BE2C (cell line): ENCODE measurements around the gene CLEC16A.

Experiments
- DNase-seq: peaks from one replicate; pipeline ENCODE4 v3.0.0-alpha.2; 2020
- H3K27me3 ChIP-seq: fragments of 250-450 bp; sonication (Bioruptor Pico); 2 replicates; pipeline ENCODE4 v1.5.1; 2020; ENCODE audit warnings: mild to moderate bottlenecking
- H3K36me3 ChIP-seq: fragments of 250-450 bp; sonication (Bioruptor Pico); 2 replicates; pipeline ENCODE4 v1.5.1; 2020; ENCODE audit warnings: mild to moderate bottlenecking
- H3K4me1 ChIP-seq: fragments of 250-450 bp; sonication (Bioruptor Pico); 2 replicates; pipeline ENCODE4 v1.5.1; 2020
- H3K4me3 ChIP-seq: 2 replicates; pipeline ENCODE4 v1.5.1; 2011; ENCODE audit warnings: low read depth, low read length
- H3K9me3 ChIP-seq: fragments of 250-450 bp; sonication (Bioruptor Pico); 2 replicates; pipeline ENCODE4 v1.5.1; 2020
- CTCF ChIP-seq: IDR thresholded peaks from 2 replicates; pipeline ENCODE4 v1.5.1; 2012; ENCODE audit warnings: mild to moderate bottlenecking, low read depth, low read length

CLEC16A gene

GRCh38 chr16:11050944-11051343 is 106.6 kb downstream of the CLEC16A start:
- Histone ChIP-seq H3K9me3 (no peaks in the 10 kb centered on the region), H3K4me1 (peaks cover 7% of the 10 kb centered on the region), H3K27me3 (no peaks in the 10 kb centered on the region), H3K4me3 (no peak overlapping the region), H3K36me3 (peaks cover 2% of the 10 kb centered on the region; the same call in 1 of the 2 replicates)
- TF ChIP-seq CTCF: no peak
- DNase-seq: no peak

GRCh38 chr16:11051430-11051829 is 107.1 kb downstream of the CLEC16A start:
- no peak for TF ChIP-seq CTCF
- Histone ChIP-seq H3K27me3 (no peaks in the 10 kb centered on the region), H3K4me3 (no peak overlapping the region)

GRCh38 chr16:11051879-11052808 is 107.8 kb downstream of the CLEC16A start:
- peaks cover 2% of the 10 kb centered on the region; the same call in 1 of the 2 replicates for H3K36me3 ChIP-seq
- DNase-seq: no peak
- H3K4me1 ChIP-seq: peaks cover 3% of the 10 kb centered on the region; the same call in 1 of the 2 replicates
- no peaks in the 10 kb centered on the region for H3K27me3 ChIP-seq
- no peak for TF ChIP-seq CTCF
- H3K4me3 ChIP-seq: no peak overlapping the region
- H3K9me3 ChIP-seq: no peaks in the 10 kb centered on the region

More at GRCh38 chr16:11051430-11051829, 107.1 kb downstream of the CLEC16A start:
- H3K4me1 ChIP-seq: peaks cover 5% of the 10 kb centered on the region
- no peaks in the 10 kb centered on the region for H3K9me3 ChIP-seq
- no peak for DNase-seq
- H3K36me3 ChIP-seq: peaks cover 2% of the 10 kb centered on the region; the same call in 1 of the 2 replicates

- no peaks in the 10 kb centered on the region for H3K4me1 ChIP-seq
- peaks cover 2% of the 10 kb centered on the region; the same call in 1 of the 2 replicates for H3K36me3 ChIP-seq
- H3K27me3 ChIP-seq: no peaks in the 10 kb centered on the region
- no peak overlapping the region for H3K4me3 ChIP-seq
- no peaks in the 10 kb centered on the region for H3K9me3 ChIP-seq
- no peak for DNase-seq
- TF ChIP-seq CTCF: no peak
Observed at GRCh38 chr16:11053916-11054460, 109.6 kb downstream of the CLEC16A start.

- no peaks in the 10 kb centered on the region for H3K4me1 ChIP-seq
Observed at GRCh38 chr16:11056090-11056992, 112.0 kb downstream of the CLEC16A start.

More at GRCh38 chr16:11056090-11056992, 112.0 kb downstream of the CLEC16A start:
- DNase-seq: no peak
- Histone ChIP-seq H3K4me3 (no peak overlapping the region), H3K9me3 (no peaks in the 10 kb centered on the region), H3K27me3 (no peaks in the 10 kb centered on the region), H3K36me3 (peaks cover 8% of the 10 kb centered on the region)
- no peak for TF ChIP-seq CTCF
